OCI-LY7 (cell line): ENCODE measurements around the gene TAB2. TPM values are rescaled to one million over a fixed set of nuclear protein-coding genes. Genes with fewer than 3 reads are reported as not detected.

Source experiments
- BruUV-seq: library from RNA; stranded (reverse); fragments of 400-500 nt; replicated peaks from 2 replicates; lab custom pipeline; 2021; lab: Mats Ljungman, UMichigan
- CTCF ChIA-PET: fragments of 300-600 bp; sonication (Branson Sonifier 250); formaldehyde crosslinking; loops from one replicate; lab custom pipeline; 2022; ENCODE audit warnings: antibody characterized with exemption; ENCODE audit not compliant: unreplicated experiment; lab: Charles Lee
- POLR2A ChIA-PET: fragments of 300-600 bp; sonication (Branson Sonifier 250); formaldehyde crosslinking; loops from one replicate; lab custom pipeline; 2022; ENCODE audit warnings: antibody characterized with exemption; lab: Charles Lee
- DNase-seq: peaks from one replicate; pipeline ENCODE4 v3.0.0-alpha.2; 2015; ENCODE audit warnings: low spot score
- H2AFZ ChIP-seq: fragments of 200-600 bp; sonication (generic), shearing (Covaris generic); 2 replicates; pipeline ENCODE4 v1.6.1; 2014; ENCODE audit warnings: mild to moderate bottlenecking, antibody characterized with exemption, low read length, moderate library complexity
- H3K27ac ChIP-seq: fragments of 200-600 bp; sonication (generic); 2 replicates; pipeline ENCODE4 v1.5.1; 2014; ENCODE audit warnings: mixed run types, low read depth, mild to moderate bottlenecking, moderate library complexity, low read length, inconsistent platforms; ENCODE audit not compliant: poor library complexity, severe bottlenecking
- H3K36me3 ChIP-seq: fragments of 200-600 bp; sonication (generic); 2 replicates; pipeline ENCODE4 v1.6.1; 2014; ENCODE audit warnings: mild to moderate bottlenecking, antibody characterized with exemption, low read length, moderate library complexity, mixed read lengths; ENCODE audit not compliant: insufficient read depth
- H3K4me1 ChIP-seq: fragments of 200-600 bp; sonication (generic); 2 replicates; pipeline ENCODE4 v1.5.1; 2014; ENCODE audit warnings: mild to moderate bottlenecking, low read length; ENCODE audit not compliant: insufficient read depth, poor library complexity, severe bottlenecking
- H3K4me2 ChIP-seq: fragments of 200-600 bp; sonication (generic); 2 replicates; pipeline ENCODE4 v1.6.1; 2014; ENCODE audit warnings: mild to moderate bottlenecking, low read length
- H3K4me3 ChIP-seq: fragments of 200-600 bp; sonication (generic); 2 replicates; pipeline ENCODE4 v1.5.1; 2014; ENCODE audit warnings: mild to moderate bottlenecking, low read depth, low read length; ENCODE audit not compliant: poor library complexity, severe bottlenecking
- H3K79me2 ChIP-seq: fragments of 200-600 bp; sonication (generic); 2 replicates; pipeline ENCODE4 v1.6.1; 2016; ENCODE audit warnings: low read depth, mild to moderate bottlenecking, low read length, moderate library complexity, mixed read lengths; ENCODE audit not compliant: insufficient read depth
- H3K9me2 ChIP-seq: fragments of 200-600 bp; sonication (generic); 2 replicates; pipeline ENCODE4 v1.6.1; 2016; ENCODE audit warnings: mild to moderate bottlenecking, low read length, mixed read lengths; ENCODE audit not compliant: insufficient read depth
- H3K9me3 ChIP-seq: fragments of 200-600 bp; sonication (generic); 2 replicates; pipeline ENCODE4 v1.6.1; 2014; ENCODE audit warnings: mild to moderate bottlenecking, mixed run types, low read length, mixed read lengths
- H4K20me1 ChIP-seq: fragments of 200-600 bp; sonication (generic); 2 replicates; pipeline ENCODE4 v1.6.1; 2014; ENCODE audit warnings: mild to moderate bottlenecking, antibody characterized with exemption, low read length, moderate library complexity, mixed read lengths; ENCODE audit not compliant: insufficient read depth
- EZH2phosphoT487 ChIP-seq: fragments of 200-600 bp; sonication (generic); IDR thresholded peaks from 2 replicates; pipeline ENCODE4 v1.6.1; 2018; ENCODE audit warnings: low read depth, borderline replicate concordance, mild to moderate bottlenecking, mixed run types, antibody characterized with exemption, low read length, moderate library complexity, mixed read lengths
- intact Hi-C: fragments of 100-400 bp; cut with micrococcal nuclease; formaldehyde crosslinking; loops from one replicate; pipeline ENCODE4 v1.10.0; 2022; ENCODE audit not compliant: unreplicated experiment
- total RNA-seq, 2 experiments: library from RNA; depleted of rRNA in 1 of 2; stranded (reverse); fragments of >200 nt in 1 of 2; shearing (Covaris generic) in 1 of 2; gene quantifications; 2 replicates each; pipeline ENCODE4 v1.2.3, GENCODE V29; 2014 to 2022
- TF ChIP-seq, protein P1 (sequence below): fragments of 200-600 bp; sonication (generic); conservative IDR thresholded peaks from 2 replicates; pipeline ENCODE4 v1.5.1; 2014; ENCODE audit warnings: mild to moderate bottlenecking, antibody characterized with exemption, low read length, moderate library complexity, mixed read lengths

The TAB2 gene
- total RNA-seq, 2 experiments from 2014 or later, result 17.3 to 35.8 TPM

DNA sequence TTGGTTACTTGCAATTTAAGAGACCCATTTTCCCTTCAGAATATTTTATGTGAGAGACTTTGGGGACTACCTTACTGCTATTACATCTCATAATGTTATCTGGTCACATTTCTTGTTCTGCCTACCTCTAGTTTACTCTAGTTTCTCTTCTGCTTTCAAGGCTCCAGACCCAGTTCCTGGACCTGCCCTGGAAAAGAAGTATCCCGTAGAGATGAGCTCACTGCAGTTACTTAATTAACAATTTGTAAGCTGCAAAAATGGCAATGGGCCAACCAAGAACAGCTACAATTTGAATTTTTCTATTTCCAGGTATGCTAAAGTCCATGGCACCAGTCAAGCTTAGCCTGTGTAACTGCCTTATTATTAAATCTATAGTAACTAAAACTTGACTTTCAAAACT is 25.0 kb downstream of the TAB2 start:
- TF ChIP-seq, protein P1, sequence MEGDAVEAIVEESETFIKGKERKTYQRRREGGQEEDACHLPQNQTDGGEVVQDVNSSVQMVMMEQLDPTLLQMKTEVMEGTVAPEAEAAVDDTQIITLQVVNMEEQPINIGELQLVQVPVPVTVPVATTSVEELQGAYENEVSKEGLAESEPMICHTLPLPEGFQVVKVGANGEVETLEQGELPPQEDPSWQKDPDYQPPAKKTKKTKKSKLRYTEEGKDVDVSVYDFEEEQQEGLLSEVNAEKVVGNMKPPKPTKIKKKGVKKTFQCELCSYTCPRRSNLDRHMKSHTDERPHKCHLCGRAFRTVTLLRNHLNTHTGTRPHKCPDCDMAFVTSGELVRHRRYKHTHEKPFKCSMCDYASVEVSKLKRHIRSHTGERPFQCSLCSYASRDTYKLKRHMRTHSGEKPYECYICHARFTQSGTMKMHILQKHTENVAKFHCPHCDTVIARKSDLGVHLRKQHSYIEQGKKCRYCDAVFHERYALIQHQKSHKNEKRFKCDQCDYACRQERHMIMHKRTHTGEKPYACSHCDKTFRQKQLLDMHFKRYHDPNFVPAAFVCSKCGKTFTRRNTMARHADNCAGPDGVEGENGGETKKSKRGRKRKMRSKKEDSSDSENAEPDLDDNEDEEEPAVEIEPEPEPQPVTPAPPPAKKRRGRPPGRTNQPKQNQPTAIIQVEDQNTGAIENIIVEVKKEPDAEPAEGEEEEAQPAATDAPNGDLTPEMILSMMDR, result no peak
- TF ChIP-seq EZH2phosphoT487, result no peak
- Histone ChIP-seq H3K4me3 (no peak overlapping the region), H3K79me2 (peaks cover 96% of the 10 kb centered on the region), H4K20me1 (peaks cover 38% of the 10 kb centered on the region; the same call in 1 of the 2 replicates), H3K27ac (no peak overlapping the region), H3K36me3 (peaks cover 22% of the 10 kb centered on the region), H3K4me1 (peaks cover 14% of the 10 kb centered on the region), H2AFZ (no peak overlapping the region), H3K4me2 (peak overlapping the region; percentile 12; the same call in 1 of the 2 replicates), H3K9me2 (no peaks in the 10 kb centered on the region), H3K9me3 (no peaks in the 10 kb centered on the region)
- BruUV-seq, result no TSS peak
- intact Hi-C loops, result no loop called here
- DNase-seq, result no peak
- CTCF ChIA-PET, result no interaction called here
- POLR2A ChIA-PET, result interaction anchor here (0.7 to 1.4 kb wide), 3 partner anchors 9 to 46 kb away, joined by 3 to 4 read pairs (median 3); no protein-coding TSS in a partner anchor

DNA sequence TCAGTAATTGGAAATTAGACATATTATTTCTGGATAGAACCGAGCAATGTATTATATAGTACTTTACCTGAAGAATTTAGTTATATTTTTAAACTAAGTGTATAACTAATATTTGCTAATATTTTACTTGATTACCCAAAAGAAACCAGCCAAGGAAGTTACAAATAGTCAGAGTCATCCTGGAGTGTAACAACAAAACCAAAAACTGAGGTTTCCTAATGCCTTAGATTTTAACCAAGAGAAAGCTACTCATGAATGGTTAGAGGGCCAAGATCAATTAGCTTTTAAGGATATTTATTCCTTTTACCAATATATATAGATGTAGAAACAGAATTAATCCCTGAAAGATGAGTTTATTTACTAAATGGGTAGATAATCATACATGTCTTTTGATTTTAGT is 26.0 kb downstream of the TAB2 start:
- BruUV-seq, result no TSS peak
- intact Hi-C loops, result no loop called here
- Histone ChIP-seq H4K20me1 (peaks cover 33% of the 10 kb centered on the region; the same call in 1 of the 2 replicates), H2AFZ (no peak overlapping the region), H3K4me3 (no peak overlapping the region), H3K4me1 (peaks cover 14% of the 10 kb centered on the region), H3K27ac (no peak overlapping the region), H3K4me2 (no peak overlapping the region), H3K36me3 (peaks cover 22% of the 10 kb centered on the region), H3K9me3 (no peaks in the 10 kb centered on the region), H3K9me2 (no peaks in the 10 kb centered on the region), H3K79me2 (peaks cover 92% of the 10 kb centered on the region)
- DNase-seq, result no peak
- ChIA-PET POLR2A (interaction anchor here (0.6 to 1.9 kb wide), 5 partner anchors 16 to 109 kb away, joined by 3 to 7 read pairs (median 5); no protein-coding TSS in a partner anchor), CTCF (no interaction called here)
- TF ChIP-seq, protein P1, result no peak
- TF ChIP-seq EZH2phosphoT487, result no peak

DNA sequence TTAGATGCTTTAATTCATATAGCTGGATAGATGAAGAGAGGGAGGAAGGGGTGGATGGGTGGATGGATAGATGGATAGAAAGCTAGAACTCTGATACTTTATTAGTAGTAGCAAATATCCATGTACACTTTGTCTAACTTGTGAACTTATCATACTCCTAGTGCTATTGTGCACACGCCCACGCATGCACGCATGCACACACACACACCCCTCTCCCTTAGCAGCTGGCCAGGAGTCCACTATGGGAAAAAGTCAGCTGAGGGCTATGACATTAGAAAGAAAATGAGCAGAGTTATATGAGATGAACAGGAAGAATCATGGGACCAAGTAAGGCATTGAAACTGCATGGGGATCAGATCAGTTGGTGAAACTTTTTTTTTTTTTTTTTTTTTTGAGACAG is 28.6 kb downstream of the TAB2 start:
- intact Hi-C loops, result no loop called here
- no peaks in the 10 kb centered on the region for H3K9me3 ChIP-seq
- H4K20me1 ChIP-seq, result peaks cover 35% of the 10 kb centered on the region; the same call in 1 of the 2 replicates
- H3K4me1 ChIP-seq, result peaks cover 14% of the 10 kb centered on the region
- no peak overlapping the region for H3K4me2 ChIP-seq
- H3K79me2 ChIP-seq, result peaks cover 82% of the 10 kb centered on the region
- peaks cover 17% of the 10 kb centered on the region for H3K36me3 ChIP-seq
- no peak overlapping the region for H2AFZ ChIP-seq
- no peak for DNase-seq
- no peak overlapping the region for H3K4me3 ChIP-seq
- ChIA-PET CTCF (no interaction called here), POLR2A (interaction anchor here (0.5 to 1.1 kb wide), 4 partner anchors 22 to 219 kb away, joined by 3 to 4 read pairs (median 4); no protein-coding TSS in a partner anchor)
- BruUV-seq, result no TSS peak
- no peak overlapping the region for H3K27ac ChIP-seq
- TF ChIP-seq EZH2phosphoT487, result no peak
- TF ChIP-seq, protein P1, result no peak
- no peaks in the 10 kb centered on the region for H3K9me2 ChIP-seq
